IMR-90 (cell line): ENCODE results near the gene HRC. TPM values are rescaled to one million over a fixed set of nuclear protein-coding genes. Genes with fewer than 3 reads are reported as not detected.
"Not testable (repeated sequence)": the region's sequence is repeated elsewhere in the genome, so short reads cannot be mapped to it uniquely, and the experiment has no call there.

Experiments
- ATAC-seq: fragments of 200-7000 bp; cut with Tn5 transposase; 2 replicates; pipeline ENCODE4 v1.9.1; 2020; ENCODE audit warnings: low read depth, mild to moderate bottlenecking, moderate library complexity
- BruUV-seq: library from RNA; stranded (reverse); fragments of 400-500 nt; replicated peaks from 2 replicates; lab custom pipeline; 2021; lab: Mats Ljungman, UMichigan
- CTCF ChIA-PET: fragments of 300-600 bp; formaldehyde crosslinking; extraction: SDS; loops from one replicate; lab custom pipeline; 2021; ENCODE audit warnings: antibody characterized with exemption; lab: Yijun Ruan, JAX
- POLR2A ChIA-PET: fragments of 300-600 bp; sonication (Branson Sonifier 250); formaldehyde crosslinking; loops from one replicate; lab custom pipeline; 2022; ENCODE audit warnings: antibody characterized with exemption; ENCODE audit not compliant: unreplicated experiment; lab: Charles Lee
- DNase-seq: peaks from one replicate; pipeline ENCODE4 v3.0.0; 2013
- H2AFZ ChIP-seq: replicated peaks from 2 replicates; pipeline ENCODE3; 2013; ENCODE audit warnings: low read length, mild to moderate bottlenecking; ENCODE audit not compliant: poor library complexity
- H2AK5ac ChIP-seq: 2 replicates; pipeline ENCODE4 v1.6.1; 2013; ENCODE audit warnings: low read depth, low read length, inconsistent platforms
- H2AK9ac ChIP-seq: replicated peaks from 2 replicates; pipeline ENCODE3; 2013; ENCODE audit warnings: mild to moderate bottlenecking, low read depth, low read length, moderate library complexity; ENCODE audit not compliant: poor library complexity
- H2BK120ac ChIP-seq: 2 replicates; pipeline ENCODE4 v1.6.1; 2013; ENCODE audit warnings: low read depth, low read length, inconsistent platforms
- H2BK15ac ChIP-seq: 3 replicates; pipeline ENCODE4 v1.6.1; 2013; ENCODE audit warnings: low read depth, low read length, inconsistent platforms
- H2BK20ac ChIP-seq: 2 replicates; pipeline ENCODE4 v1.6.1; 2013; ENCODE audit warnings: low read depth, mild to moderate bottlenecking, inconsistent platforms, low read length, moderate library complexity
- H2BK5ac ChIP-seq: 2 replicates; pipeline ENCODE4 v1.6.1; 2013; ENCODE audit warnings: mild to moderate bottlenecking, low read depth, low read length, inconsistent platforms; ENCODE audit not compliant: poor library complexity, severe bottlenecking
- H3K14ac ChIP-seq: replicated peaks from 2 replicates; pipeline ENCODE4 v1.6.1; 2013; ENCODE audit warnings: low read depth, low read length, inconsistent platforms
- H3K18ac ChIP-seq: 2 replicates; pipeline ENCODE4 v1.6.1; 2013; ENCODE audit warnings: low read depth, low read length, control low read depth
- H3K23ac ChIP-seq: 2 replicates; pipeline ENCODE4 v1.6.1; 2013; ENCODE audit warnings: low read depth, low read length, inconsistent platforms
- H3K27ac ChIP-seq: 2 replicates; pipeline ENCODE4 v1.5.1; 2013; ENCODE audit warnings: mild to moderate bottlenecking, control low read depth, low read length; ENCODE audit not compliant: insufficient read depth
- H3K27me3 ChIP-seq: 2 replicates; pipeline ENCODE4 v1.6.1; 2013; ENCODE audit warnings: low read length; ENCODE audit not compliant: control insufficient read depth, insufficient read depth
- H3K36me3 ChIP-seq: 2 replicates; pipeline ENCODE4 v1.6.1; 2013; ENCODE audit warnings: low read length, mixed read lengths; ENCODE audit not compliant: control insufficient read depth, insufficient read depth
- H3K4ac ChIP-seq: 2 replicates; pipeline ENCODE4 v1.6.1; 2013; ENCODE audit warnings: low read depth, low read length, inconsistent platforms
- H3K4me1 ChIP-seq: 2 replicates; pipeline ENCODE4 v1.6.1; 2013; ENCODE audit warnings: low read length, mixed read lengths; ENCODE audit not compliant: control insufficient read depth, insufficient read depth
- H3K4me2 ChIP-seq: 2 replicates; pipeline ENCODE4 v1.6.1; 2013; ENCODE audit warnings: low read depth, mild to moderate bottlenecking, control low read depth, low read length, moderate library complexity
- H3K4me3 ChIP-seq: 2 replicates; pipeline ENCODE4 v1.5.1; 2013; ENCODE audit warnings: low read depth, mild to moderate bottlenecking, control low read depth, low read length, moderate library complexity; ENCODE audit not compliant: insufficient read depth
- H3K56ac ChIP-seq: 2 replicates; pipeline ENCODE4 v1.6.1; 2013; ENCODE audit warnings: low read length, inconsistent platforms; ENCODE audit not compliant: insufficient read depth; ENCODE audit errors: extremely low read depth
- H3K79me1 ChIP-seq, 2 experiments: 2 replicates each; pipeline ENCODE4 v1.6.1; 2013; ENCODE audit warnings: low read length in 2 of 2, inconsistent platforms in 1 of 2, low read depth in 1 of 2
- H3K9ac ChIP-seq: 2 replicates; pipeline ENCODE4 v1.6.1; 2013; ENCODE audit warnings: low read depth, low read length, control low read depth
- H3K9me1 ChIP-seq: 2 replicates; pipeline ENCODE4 v1.6.1; 2013; ENCODE audit warnings: low read length, inconsistent platforms; ENCODE audit not compliant: insufficient read depth
- H3K9me3 ChIP-seq: 2 replicates; pipeline ENCODE4 v1.6.1; 2013; ENCODE audit warnings: low read length; ENCODE audit not compliant: control insufficient read depth, insufficient read depth
- H4K20me1 ChIP-seq: 2 replicates; pipeline ENCODE4 v1.6.1; 2013; ENCODE audit warnings: low read length, inconsistent platforms; ENCODE audit not compliant: insufficient read depth
- H4K5ac ChIP-seq: 2 replicates; pipeline ENCODE4 v1.6.1; 2013; ENCODE audit warnings: mild to moderate bottlenecking, low read depth, low read length, control low read depth
- H4K8ac ChIP-seq, 2 experiments: 2 replicates each; pipeline ENCODE4 v1.6.1; 2013; ENCODE audit warnings: low read depth in 2 of 2, low read length in 2 of 2, control low read depth in 1 of 2, inconsistent platforms in 1 of 2
- H4K91ac ChIP-seq: 2 replicates; pipeline ENCODE4 v1.6.1; 2013; ENCODE audit warnings: low read depth, low read length, inconsistent platforms; ENCODE audit not compliant: insufficient read depth
- WGBS, 2 experiments: methylation state at CpG; one replicate each; pipeline versions ENCODE4 v1.1.5 to v1.1.7; 2013; ENCODE audit warnings: missing lambda C conversion rate in 2 of 2; ENCODE audit not compliant: insufficient read length in 1 of 2; ENCODE audit errors: extremely low coverage in 2 of 2; 5-methylcytosine and 5-hydroxymethylcytosine counted together
- dilution Hi-C: fragments of 300-500 bp; cut with HindIII; formaldehyde crosslinking; loops from one replicate; pipeline ENCODE4 v1.14.3; 2018; ENCODE audit warnings: low sequenced_read_pairs; ENCODE audit not compliant: unreplicated experiment
- in situ Hi-C: fragments of 300-500 bp; cut with MboI; formaldehyde crosslinking; loops from 3 replicates; pipeline ENCODE4 v1.14.3; 2019; ENCODE audit warnings: low sequenced_read_pairs, inconsistent platforms, mixed read lengths
- intact Hi-C: fragments of 100-400 bp; cut with micrococcal nuclease; formaldehyde crosslinking; loops from 2 replicates; pipeline ENCODE4 v1.10.0; 2022
- polyA plus RNA-seq, 3 experiments: library from polyadenylated mRNA; depleted of rRNA; stranded (reverse); fragments of >200 nt; gene quantifications; 2 replicates each; pipeline ENCODE4 v1.2.3, GENCODE V29; 2012; ENCODE audit warnings: low replicate concordance in 1 of 3
- total RNA-seq: library from RNA; depleted of rRNA; stranded (reverse); fragments of >200 nt; gene quantifications from 2 replicates; pipeline ENCODE4 v1.2.3, GENCODE V29; 2012

HRC gene
- total and polyA plus RNA-seq, 2 of the 4 experiments (the other 2 are of a cell fraction), result 0.03 TPM; not detected in 1

GRCh38 chr19:49123285-49123684 is 31.9 kb downstream of the HRC start:
- H3K9me3 ChIP-seq, H4K91ac ChIP-seq, POLR2A ChIA-PET, H3K4me3 ChIP-seq, intact Hi-C loops, H2BK5ac ChIP-seq, H3K56ac ChIP-seq, H3K36me3 ChIP-seq, dilution Hi-C loops, H4K8ac ChIP-seq, BruUV-seq, H4K5ac ChIP-seq, H3K9ac ChIP-seq, H2AK5ac ChIP-seq, H3K9me1 ChIP-seq, CTCF ChIA-PET, H3K4me2 ChIP-seq, H4K20me1 ChIP-seq, in situ Hi-C loops, ATAC-seq, H3K27ac ChIP-seq, DNase-seq, H3K14ac ChIP-seq, H2BK120ac ChIP-seq, H3K23ac ChIP-seq, H3K18ac ChIP-seq, H3K79me1 ChIP-seq, H3K4ac ChIP-seq, H3K4me1 ChIP-seq, H2BK20ac ChIP-seq, H2AK9ac ChIP-seq, H2BK15ac ChIP-seq, H2AFZ ChIP-seq: not testable (repeated sequence)
- 70% methylated on average over 5 of the region's 11 CpGs; no CpG with 5 or more reads in 1 of the 2 experiments for WGBS, 2 experiments
- peaks cover 12% of the 10 kb centered on the region for H3K27me3 ChIP-seq

DNA sequence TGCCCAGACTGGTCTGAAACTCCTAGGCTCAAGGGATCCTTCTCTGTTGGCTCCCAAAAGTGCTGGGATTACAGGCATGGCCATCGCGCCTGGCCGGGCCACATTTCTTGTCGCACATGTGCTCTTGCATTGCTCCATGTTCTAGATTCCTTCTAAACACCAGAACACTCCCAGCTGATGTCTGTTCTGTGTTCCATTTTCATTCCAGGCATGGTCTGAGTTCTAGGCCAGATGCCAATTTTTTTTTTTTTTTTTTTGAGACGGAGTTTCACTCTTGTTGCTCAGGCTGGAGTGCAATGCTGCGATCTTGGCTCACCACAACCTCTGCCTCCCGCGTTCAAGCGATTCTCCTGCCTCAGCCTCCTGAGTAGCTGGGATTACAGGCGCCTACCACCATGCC is 33.4 kb downstream of the HRC start:
- H3K9me3 ChIP-seq, H2BK15ac ChIP-seq, dilution Hi-C loops, H2BK20ac ChIP-seq, in situ Hi-C loops, H3K23ac ChIP-seq, CTCF ChIA-PET, H3K4me3 ChIP-seq, H3K4me2 ChIP-seq, H3K9ac ChIP-seq, H4K20me1 ChIP-seq, BruUV-seq, ATAC-seq, H3K36me3 ChIP-seq, DNase-seq, intact Hi-C loops, H3K9me1 ChIP-seq, H2AFZ ChIP-seq, H4K8ac ChIP-seq, H3K14ac ChIP-seq, H4K91ac ChIP-seq, H2AK9ac ChIP-seq, H2BK120ac ChIP-seq, H3K56ac ChIP-seq, H2BK5ac ChIP-seq, H4K5ac ChIP-seq, H3K4ac ChIP-seq, H3K18ac ChIP-seq, POLR2A ChIA-PET, H3K4me1 ChIP-seq, H2AK5ac ChIP-seq, H3K27ac ChIP-seq: not testable (repeated sequence)
- WGBS, 2 experiments, result 74% methylated on average over 7 of the region's 10 CpGs; no CpG with 5 or more reads in 1 of the 2 experiments
- H3K79me1 ChIP-seq, result peaks cover 0 to 13% of the 10 kb centered on the region in 2 experiments; a peak in 2 of 4 replicates
- peaks cover 12% of the 10 kb centered on the region for H3K27me3 ChIP-seq
